Muscle of leg (tissue), 16 donors: ENCODE measurements around the gene CDH22. TPM values are rescaled to one million over a fixed set of nuclear protein-coding genes. Genes with fewer than 3 reads are reported as not detected.
A peak's percentile ranks its signal among the peaks of the same experiment; 100 is the strongest.

ENCODE experiments used
- DNase-seq: peaks from one replicate; pipeline ENCODE4 v3.0.0; 2013
- H3K27ac ChIP-seq: one replicate; pipeline ENCODE4 v1.5.1; 2013; ENCODE audit warnings: mild to moderate bottlenecking, low read length, control low read depth
- H3K27me3 ChIP-seq: one replicate; pipeline ENCODE4 v1.6.1; 2013; ENCODE audit warnings: low read length; ENCODE audit not compliant: control insufficient read depth, insufficient read depth
- H3K36me3 ChIP-seq: one replicate; pipeline ENCODE4 v1.6.1; 2013; ENCODE audit warnings: low read length; ENCODE audit not compliant: control insufficient read depth, insufficient read depth
- H3K4me1 ChIP-seq: one replicate; pipeline ENCODE4 v1.6.1; 2013; ENCODE audit warnings: low read length; ENCODE audit not compliant: control insufficient read depth, insufficient read depth
- H3K4me3 ChIP-seq: one replicate; pipeline ENCODE4 v1.5.1; 2013; ENCODE audit warnings: low read length, control low read depth
- H3K9me3 ChIP-seq: replicated peaks from 2 replicates; pipeline ENCODE4 v1.6.1; 2013; ENCODE audit warnings: low read depth, low read length; ENCODE audit not compliant: control insufficient read depth
- WGBS: methylation state at CpG from one replicate; pipeline ENCODE4 v1.1.5; 2013; ENCODE audit warnings: missing lambda C conversion rate; ENCODE audit not compliant: insufficient coverage; 5-methylcytosine and 5-hydroxymethylcytosine counted together
- long read RNA-seq, 11 donors: transcript quantifications; one replicate each; lab custom pipeline, GENCODE V29; 2026
- polyA plus RNA-seq, 8 donors: library from polyadenylated mRNA; unstranded; fragments of 120-200 nt; gene quantifications; one replicate each; pipeline versions ENCODE4 v1.2.1 to v1.2.3, GENCODE V29; 2013; ENCODE audit warnings: inconsistent platforms in 1 of 8, low replicate concordance in 1 of 8; ENCODE audit not compliant: insufficient read length in 8 of 8, insufficient read depth in 1 of 8
- total RNA-seq: library from RNA; stranded (reverse); fragments of 120-200 nt; gene quantifications from one replicate; pipeline ENCODE4 v1.2.4, GENCODE V29; 2013

The CDH22 gene
- total RNA-seq (0.13 TPM), polyA plus RNA-seq (under 1 TPM; 0.15 to 0.43 (median 0.27) TPM)
- long read RNA-seq, donor 1 = 0 reads
- long read RNA-seq, donor 2 = 0 reads
- long read RNA-seq, donor 3 = 0 reads
- long read RNA-seq, donor 4 = 0 reads
- long read RNA-seq, donor 5 = 0 reads
- long read RNA-seq, donor 6 = 0 reads
- long read RNA-seq, donor 7 = 0 reads
- long read RNA-seq, donor 8 = 0 reads
- long read RNA-seq, donor 9 = 0 reads
- long read RNA-seq, donor 10 = 0 reads
- long read RNA-seq, donor 11 = 0 reads

DNA sequence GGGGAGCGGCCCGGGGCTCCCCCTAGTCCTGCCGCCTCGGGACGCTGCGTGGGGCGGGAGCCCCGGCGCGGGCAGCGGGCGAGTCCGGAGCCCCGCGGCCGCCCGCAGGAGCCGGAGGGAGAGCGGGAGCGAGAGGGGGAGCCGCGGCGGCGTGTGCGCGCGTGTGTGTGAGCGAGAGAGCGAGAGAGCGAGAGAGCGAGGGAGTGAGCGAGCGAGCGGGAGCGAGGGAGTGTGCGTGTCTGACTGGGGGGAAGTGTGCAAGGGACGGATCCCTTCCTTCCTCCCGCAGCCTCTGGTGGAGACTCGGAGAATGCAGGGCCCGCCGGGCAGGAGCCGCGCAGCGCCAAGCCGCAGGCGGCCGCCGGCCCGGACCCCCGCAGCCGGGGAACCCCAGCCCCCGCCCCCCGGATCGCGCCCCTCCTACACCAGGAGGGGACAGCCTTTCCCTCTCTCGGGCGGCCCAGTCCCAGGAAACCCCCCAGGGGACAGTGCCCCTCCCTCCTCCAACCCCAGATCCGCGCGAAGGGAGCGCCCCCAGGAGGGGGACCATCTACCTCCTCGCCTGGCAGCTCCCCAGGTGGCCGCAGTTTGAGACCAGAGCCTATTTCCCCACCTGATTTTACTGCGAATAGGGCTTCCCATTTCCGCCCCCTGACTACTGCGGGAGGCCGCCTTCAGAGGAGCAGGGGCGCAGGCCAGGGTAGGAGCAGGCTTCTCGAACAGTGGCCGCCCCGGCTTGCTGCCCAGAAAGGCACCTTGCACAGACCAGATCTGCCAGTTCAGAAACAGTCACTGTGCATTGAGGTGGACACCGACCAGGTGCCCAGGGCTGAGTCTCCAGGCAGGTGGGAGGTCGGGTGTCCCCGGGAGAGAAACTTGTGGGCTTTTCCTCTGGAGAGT, at the start of gene CDH22:
Gene CDH22, minus strand, starts transcription at position 241 of the 900 bp plus-strand sequence. CDS start 57,204 bp downstream, outside the sequence.
- Histone ChIP-seq H3K4me3 (peak within 1 kb of the TSS; percentile 17), H3K36me3 (no peaks in the 10 kb centered on the region), H3K9me3 (no peaks in the 10 kb centered on the region), H3K4me1 (peaks cover 18% of the 10 kb centered on the region), H3K27ac (no peak within 1 kb of the TSS), H3K27me3 (peaks cover 96% of the 10 kb centered on the region)
- 1% methylated on average over 54 of the region's 74 CpGs for WGBS
- DNase-seq = peak; percentile 67

DNA sequence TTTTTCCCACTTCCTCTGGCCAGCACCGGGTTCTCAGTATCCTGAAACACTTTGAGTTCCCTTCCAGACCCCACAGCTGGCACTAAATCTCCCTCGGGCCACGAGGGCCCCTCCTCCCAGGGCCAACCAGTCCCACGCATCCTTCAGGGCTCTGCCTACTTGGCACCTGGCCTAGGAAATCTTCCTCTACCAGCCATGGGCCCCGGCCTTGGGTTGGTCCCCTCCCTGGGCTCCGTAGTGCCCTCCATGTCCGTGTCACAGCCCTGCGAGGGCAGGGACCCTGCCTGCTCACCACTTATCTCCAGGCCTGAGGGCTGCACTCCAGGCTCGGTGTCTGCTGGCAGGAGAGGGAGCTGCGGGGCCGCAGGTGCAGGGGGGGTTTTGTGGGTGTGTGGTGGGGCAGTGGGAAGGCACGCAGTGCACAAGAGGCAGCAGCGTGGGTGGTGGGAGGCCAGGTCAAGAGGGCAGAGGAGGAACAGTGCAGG, 48.8 kb upstream of the CDH22 start:
- no peaks in the 10 kb centered on the region for H3K27me3 ChIP-seq
- H3K27ac ChIP-seq = no peak overlapping the region
- H3K36me3 ChIP-seq = peaks cover 52% of the 10 kb centered on the region
- no peak for DNase-seq
- H3K9me3 ChIP-seq = no peaks in the 10 kb centered on the region
- peaks cover 18% of the 10 kb centered on the region for H3K4me1 ChIP-seq
- 21% methylated on average over 11 of the region's 13 CpGs for WGBS
- H3K4me3 ChIP-seq = no peak overlapping the region

- WGBS = 63% methylated on average over 23 of the region's 23 CpGs
- H3K27me3 ChIP-seq = no peaks in the 10 kb centered on the region
- H3K27ac ChIP-seq = no peak overlapping the region
- H3K36me3 ChIP-seq = peaks cover 54% of the 10 kb centered on the region
- H3K4me1 ChIP-seq = peaks cover 13% of the 10 kb centered on the region
- no peaks in the 10 kb centered on the region for H3K9me3 ChIP-seq
- H3K4me3 ChIP-seq = no peak overlapping the region
- no peak for DNase-seq
These were observed 48.1 kb upstream of the CDH22 start for GRCh38 chr20:46356195-46357029.

DNA sequence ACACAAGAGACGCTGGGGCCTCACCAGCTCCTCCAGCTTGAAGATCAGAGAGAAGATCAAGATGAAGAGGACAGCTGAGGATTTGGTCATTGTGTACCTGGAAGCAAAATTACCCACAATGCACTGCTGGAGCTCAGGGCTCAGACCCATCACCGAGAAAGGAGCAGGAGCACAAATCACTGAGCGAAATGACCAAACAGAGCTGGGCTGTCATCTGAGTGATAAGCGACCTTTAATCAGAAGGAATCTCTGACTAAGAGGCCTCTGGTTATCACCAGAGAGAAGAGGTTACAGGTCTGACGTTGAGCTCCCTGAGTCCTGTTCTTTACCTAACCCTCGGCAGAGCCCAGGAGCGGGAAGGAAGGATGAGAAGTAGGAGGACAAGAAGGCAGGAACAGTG, 47.5 kb upstream of the CDH22 start:
- no peak overlapping the region for H3K27ac ChIP-seq
- no peaks in the 10 kb centered on the region for H3K27me3 ChIP-seq
- no peak for DNase-seq
- WGBS = 80% methylated on average over 7 of the region's 7 CpGs
- no peaks in the 10 kb centered on the region for H3K9me3 ChIP-seq
- H3K4me3 ChIP-seq = no peak overlapping the region
- H3K4me1 ChIP-seq = peaks cover 12% of the 10 kb centered on the region
- H3K36me3 ChIP-seq = peaks cover 56% of the 10 kb centered on the region

DNA sequence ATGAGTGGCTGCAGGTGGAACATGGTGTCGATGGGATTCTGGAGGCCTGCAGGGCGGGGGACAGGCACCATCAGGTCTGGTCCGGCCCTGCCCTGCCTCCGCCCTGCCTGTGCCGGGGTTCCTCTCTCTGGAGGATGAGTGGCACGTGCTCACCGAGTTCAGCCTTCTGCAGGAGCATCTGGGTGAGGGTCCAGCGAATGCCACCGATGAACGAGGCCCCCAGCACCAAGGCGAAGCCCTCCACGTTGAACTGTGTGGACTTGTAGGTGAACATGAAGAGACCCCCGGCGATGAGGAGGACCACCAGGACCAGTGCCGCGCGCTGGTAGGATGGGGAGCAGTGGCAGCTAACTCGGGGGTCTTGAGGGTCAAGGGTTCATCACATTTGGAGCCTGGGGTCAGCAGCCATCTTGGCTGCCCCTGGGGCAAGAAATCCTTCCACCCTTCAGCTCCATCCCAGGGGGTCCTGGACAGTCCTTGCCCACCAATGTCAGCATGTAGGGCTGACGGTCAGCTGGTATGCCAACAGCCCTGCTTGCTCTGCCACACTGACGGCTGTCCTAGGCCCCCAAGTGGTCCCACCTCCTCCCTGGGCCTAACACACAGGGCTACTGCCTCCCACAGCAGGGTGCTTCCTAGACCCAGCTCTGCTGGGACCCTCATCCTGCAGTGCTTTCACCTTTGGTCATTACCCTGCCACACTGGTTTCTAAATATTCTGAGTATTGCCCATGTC, 46.8 kb upstream of the CDH22 start:
- peaks cover 18% of the 10 kb centered on the region for H3K4me1 ChIP-seq
- H3K27ac ChIP-seq = no peak overlapping the region
- H3K36me3 ChIP-seq = peaks cover 62% of the 10 kb centered on the region
- no peaks in the 10 kb centered on the region for H3K27me3 ChIP-seq
- no peaks in the 10 kb centered on the region for H3K9me3 ChIP-seq
- WGBS = 96% methylated on average over 19 of the region's 20 CpGs
- H3K4me3 ChIP-seq = no peak overlapping the region
- DNase-seq = no peak

- Histone ChIP-seq H3K36me3 (peaks cover 63% of the 10 kb centered on the region), H3K9me3 (no peaks in the 10 kb centered on the region), H3K4me1 (peaks cover 26% of the 10 kb centered on the region), H3K27ac (no peak overlapping the region), H3K27me3 (no peaks in the 10 kb centered on the region), H3K4me3 (no peak overlapping the region)
- DNase-seq = no peak
- WGBS = 63% methylated on average over 2 of the region's 4 CpGs
These were observed 45.9 kb upstream of the CDH22 start for GRCh38 chr20:46354207-46354555.

GRCh38 chr20:46353500-46354206, 45.4 kb upstream of the CDH22 start:
- Histone ChIP-seq H3K4me1 (peaks cover 31% of the 10 kb centered on the region), H3K4me3 (no peak overlapping the region), H3K9me3 (no peaks in the 10 kb centered on the region), H3K27ac (no peak overlapping the region), H3K27me3 (no peaks in the 10 kb centered on the region), H3K36me3 (peaks cover 60% of the 10 kb centered on the region)
- no peak for DNase-seq
- WGBS = 56% methylated on average over 12 of the region's 14 CpGs

- WGBS = 90% methylated on average over 18 of the region's 18 CpGs
- H3K4me3 ChIP-seq = no peak overlapping the region
- no peaks in the 10 kb centered on the region for H3K9me3 ChIP-seq
- H3K27ac ChIP-seq = no peak overlapping the region
- peaks cover 51% of the 10 kb centered on the region for H3K36me3 ChIP-seq
- DNase-seq = no peak
- no peaks in the 10 kb centered on the region for H3K27me3 ChIP-seq
- H3K4me1 ChIP-seq = peaks cover 40% of the 10 kb centered on the region
These were observed 44.2 kb upstream of the CDH22 start for GRCh38 chr20:46352370-46352938.
